ENCODE data around the gene NGEF. TPM values are rescaled to one million over a fixed set of nuclear protein-coding genes. Genes with fewer than 3 reads are reported as not detected.

NGEF gene
- total RNA-seq, 1 experiment from 2014 or later: 1.9 TPM

DNA sequence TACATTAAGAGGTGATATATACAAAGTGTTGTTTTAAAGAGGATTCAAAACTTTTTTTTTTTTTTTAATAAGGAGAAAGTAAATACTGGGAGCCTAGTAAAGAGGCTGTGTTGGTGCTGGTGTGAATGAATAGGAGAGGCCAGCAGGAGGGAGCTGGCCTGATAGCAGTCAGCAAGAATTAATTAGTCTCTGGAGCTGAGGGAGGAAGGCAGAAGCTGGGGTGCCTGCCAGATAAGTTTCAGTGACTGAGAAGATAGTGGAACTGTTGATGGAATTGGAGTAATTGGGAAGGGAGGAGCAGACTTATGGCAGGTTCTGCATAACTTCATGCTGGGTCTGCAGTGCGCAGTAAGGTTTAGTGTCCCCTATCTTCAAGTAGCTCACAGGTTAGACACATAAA, 179.2 kb downstream of the NGEF start:
- Histone ChIP-seq H3K4me1 (ENCODE audit: insufficient read depth, low read length) (no peaks in the 10 kb centered on the region; the same call in 1 of the 2 replicates), H3K23ac (ENCODE audit: insufficient read length, low read depth, low read length) (no peak overlapping the region), H2AK5ac (ENCODE audit: insufficient read length, low read length) (no peak overlapping the region), H2BK120ac (ENCODE audit: low read depth, low read length, poor library complexity, severe bottlenecking) (no peak overlapping the region), H3K79me2 (ENCODE audit: insufficient read depth, low read length) (no peaks in the 10 kb centered on the region), H2BK5ac (ENCODE audit: insufficient read length, low read length) (no peak overlapping the region), H3K18ac (ENCODE audit: insufficient read length, low read depth, low read length) (no peak overlapping the region), H4K5ac (ENCODE audit: insufficient read length, low read depth, low read length) (no peak overlapping the region), H3K4ac (ENCODE audit: low read depth, low read length) (no peak overlapping the region), H3K9ac (ENCODE audit: extremely low read depth, insufficient read length, low read length) (no peak overlapping the region), H4K20me1 (ENCODE audit: control insufficient read depth, insufficient read depth, insufficient read length) (no peaks in the 10 kb centered on the region), H3K27me3 (ENCODE audit: insufficient read depth, low read length) (no peaks in the 10 kb centered on the region), H3K9me3 (ENCODE audit: control insufficient read depth, low read depth, low read length) (no peaks in the 10 kb centered on the region), H3K4me2 (ENCODE audit: insufficient read depth, insufficient read length, low read length) (no peak overlapping the region), H2BK20ac (ENCODE audit: low read depth, low read length, poor library complexity, severe bottlenecking) (no peak overlapping the region), H3K79me1 (ENCODE audit: insufficient read depth, low read depth, low read length, poor library complexity, severe bottlenecking) (peaks cover 2% of the 10 kb centered on the region), H4K91ac (ENCODE audit: insufficient read length, low read depth, low read length) (no peak overlapping the region), H3K23me2 (ENCODE audit: insufficient read length, low read depth, low read length, poor library complexity, severe bottlenecking) (no peaks in the 10 kb centered on the region), H2BK12ac (ENCODE audit: insufficient read length, low read depth, low read length) (no peak overlapping the region), H4K8ac (replicated peaks; ENCODE audit: insufficient read length, low read depth, low read length) (no peak overlapping the region), H2BK15ac (ENCODE audit: low read depth, low read length) (no peak overlapping the region), H3K27ac (ENCODE audit: insufficient read length, low read depth, low read length) (no peak overlapping the region), H3K56ac (ENCODE audit: insufficient read length, low read depth, low read length) (no peak overlapping the region), H3T11ph (ENCODE audit: low read length) (no peak overlapping the region), H2AFZ (ENCODE audit: low read length) (no peak overlapping the region), H3K14ac (ENCODE audit: insufficient read depth, low read length) (no peak overlapping the region)
- H3K27me3 Mint-ChIP-seq (ENCODE audit: low read depth): no peaks in the 10 kb centered on the region; the same call in 1 of the 2 replicates
- TF ChIP-seq, protein P1, sequence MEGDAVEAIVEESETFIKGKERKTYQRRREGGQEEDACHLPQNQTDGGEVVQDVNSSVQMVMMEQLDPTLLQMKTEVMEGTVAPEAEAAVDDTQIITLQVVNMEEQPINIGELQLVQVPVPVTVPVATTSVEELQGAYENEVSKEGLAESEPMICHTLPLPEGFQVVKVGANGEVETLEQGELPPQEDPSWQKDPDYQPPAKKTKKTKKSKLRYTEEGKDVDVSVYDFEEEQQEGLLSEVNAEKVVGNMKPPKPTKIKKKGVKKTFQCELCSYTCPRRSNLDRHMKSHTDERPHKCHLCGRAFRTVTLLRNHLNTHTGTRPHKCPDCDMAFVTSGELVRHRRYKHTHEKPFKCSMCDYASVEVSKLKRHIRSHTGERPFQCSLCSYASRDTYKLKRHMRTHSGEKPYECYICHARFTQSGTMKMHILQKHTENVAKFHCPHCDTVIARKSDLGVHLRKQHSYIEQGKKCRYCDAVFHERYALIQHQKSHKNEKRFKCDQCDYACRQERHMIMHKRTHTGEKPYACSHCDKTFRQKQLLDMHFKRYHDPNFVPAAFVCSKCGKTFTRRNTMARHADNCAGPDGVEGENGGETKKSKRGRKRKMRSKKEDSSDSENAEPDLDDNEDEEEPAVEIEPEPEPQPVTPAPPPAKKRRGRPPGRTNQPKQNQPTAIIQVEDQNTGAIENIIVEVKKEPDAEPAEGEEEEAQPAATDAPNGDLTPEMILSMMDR (conservative IDR thresholded peaks at IDR 0.05): no peak
- H3K9me3 Mint-ChIP-seq: no peaks in the 10 kb centered on the region
- no peak overlapping the region for H3K4me3 Mint-ChIP-seq
- WGBS (ENCODE audit: extremely low coverage, insufficient read length, low lambda C conversion rate): no CpG with 5 or more reads among the region's 1 CpG
- DNase-seq: no peak
- peaks cover 4 to 7% of the 10 kb centered on the region in 2 experiments; a peak in 2 of 4 replicates for H3K4me1 Mint-ChIP-seq
- peak overlapping the region in 1 of 3 experiments; percentile 14; a peak in 1 of 7 replicates for H3K27ac Mint-ChIP-seq
- H3K36me3 Mint-ChIP-seq (ENCODE audit: insufficient read depth in 1 of 3, low read depth in 3 of 3): peaks cover 15 to 61% (median 53%) of the 10 kb centered on the region in 3 experiments; a peak in 6 of 7 replicates

Data from H9 (cell line).